ENCODE results near the gene CDIPT.

The CDIPT gene

DNA sequence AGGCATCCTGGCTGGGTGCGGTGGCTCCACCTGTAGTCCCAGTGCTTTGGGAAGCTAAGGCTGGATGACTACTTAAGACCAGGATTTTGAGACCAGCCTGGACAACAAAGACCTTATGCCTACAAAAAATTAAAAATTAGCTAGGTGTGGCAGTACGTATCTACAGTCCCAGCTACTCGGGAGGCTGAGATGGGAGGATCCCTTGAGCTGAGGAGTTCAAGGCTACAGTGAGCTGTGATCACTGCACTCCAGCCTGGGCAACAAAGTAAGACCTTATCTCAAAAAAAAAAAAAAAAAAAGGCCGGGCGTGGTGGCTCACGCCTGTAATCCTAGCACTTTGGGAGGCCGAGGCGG, 36.7 kb downstream of the CDIPT start:
- no peak for DNase-seq (ENCODE audit: low read depth in 2 of 2)

DNA sequence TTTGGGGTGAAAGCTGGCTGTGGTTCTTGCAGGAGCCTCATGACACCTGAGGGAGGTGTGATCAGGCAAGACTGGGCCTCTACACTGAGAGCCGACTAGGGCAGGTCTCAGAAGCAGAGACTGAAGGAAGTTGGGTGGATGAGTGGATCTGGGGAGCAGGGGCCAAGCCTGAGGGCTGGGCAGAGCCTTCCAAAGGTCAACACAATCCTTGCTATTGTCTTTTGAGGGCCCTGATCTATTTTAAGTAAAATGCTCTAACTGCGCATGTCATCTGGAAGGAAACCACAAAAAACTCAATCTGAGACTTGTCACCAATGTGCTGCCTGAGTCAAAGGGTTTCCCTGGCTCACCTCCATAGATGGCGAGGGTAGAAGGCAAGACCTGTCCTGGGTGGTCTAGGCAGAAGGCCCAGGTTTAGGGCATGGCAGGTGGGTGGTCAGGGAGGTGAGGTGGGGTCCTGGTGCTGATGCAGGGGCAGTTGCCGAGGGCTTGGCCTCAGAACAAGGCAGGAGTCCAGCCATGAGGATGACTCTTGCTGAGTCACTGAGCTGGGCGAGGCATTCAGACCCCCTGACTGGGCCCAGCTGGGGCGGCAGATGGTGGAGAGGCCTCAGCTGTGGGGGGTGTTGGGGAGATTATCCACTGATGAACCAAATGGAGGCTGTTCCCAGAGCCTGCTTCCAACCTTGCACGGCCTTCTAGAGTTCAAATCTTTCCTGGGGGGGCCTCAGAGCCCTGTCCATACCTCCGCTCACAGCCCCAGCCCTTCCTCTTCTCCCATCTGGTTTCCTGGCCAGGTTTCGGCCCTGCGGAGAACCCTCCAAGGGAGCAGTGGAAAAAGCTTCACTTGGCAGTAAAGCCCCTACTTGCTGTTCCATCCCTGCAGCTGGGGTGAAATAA, 37.6 kb downstream of the CDIPT start:
- no peak for DNase-seq (ENCODE audit: low read depth in 2 of 2)

GRCh38 chr16:29824589-29825144, 38.4 kb downstream of the CDIPT start:
- DNase-seq (ENCODE audit: low read depth in 2 of 2), result no peak

GRCh38 chr16:29821643-29822115, 41.3 kb downstream of the CDIPT start:
- DNase-seq (ENCODE audit: low read depth in 2 of 2), result no peak

DNA sequence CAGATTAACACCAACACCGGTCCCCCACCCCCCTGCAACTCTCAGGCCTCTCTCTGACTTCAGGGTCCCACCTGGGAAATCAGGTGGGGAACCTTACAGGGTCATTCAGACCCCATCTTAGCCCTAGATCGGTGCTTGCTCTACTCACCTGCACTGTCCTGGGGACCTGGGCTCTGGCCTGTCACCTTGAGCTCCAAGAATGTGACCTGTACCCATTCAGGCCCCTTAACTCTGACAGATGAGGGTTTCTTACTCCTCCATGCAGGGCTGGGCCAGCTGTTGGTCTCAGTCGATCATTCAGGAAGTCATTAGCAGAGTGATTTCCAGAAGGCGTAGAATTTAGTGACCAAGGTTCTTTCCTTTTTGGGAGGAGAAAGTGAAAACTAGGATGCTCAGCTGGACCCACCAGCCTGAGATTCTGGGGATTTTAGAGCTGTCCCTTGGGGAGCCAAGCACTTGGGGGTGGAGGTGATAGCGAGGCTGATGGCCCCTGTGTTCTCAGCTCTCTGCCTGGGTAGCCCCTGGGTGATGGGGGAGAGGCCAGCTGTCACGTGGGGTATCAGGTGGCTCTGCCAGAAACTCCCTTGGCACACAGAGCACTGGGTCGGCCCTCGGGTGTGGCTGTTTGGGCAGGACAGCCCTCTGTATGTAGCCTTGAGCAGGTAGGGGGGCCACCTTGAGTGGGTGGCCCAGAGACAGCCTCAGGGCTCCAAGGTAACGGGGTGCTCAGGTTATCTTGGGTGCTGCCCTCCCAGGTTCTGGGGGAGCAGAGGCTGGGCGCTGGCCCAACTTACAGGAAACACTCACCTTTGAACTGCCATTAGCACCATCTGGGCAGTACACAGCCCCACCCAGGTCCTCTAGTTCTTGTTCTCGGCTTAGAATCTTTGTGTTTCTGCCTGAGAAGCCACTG, 42.0 kb downstream of the CDIPT start:
- peak in 1 of 2 donors; percentile 52 for DNase-seq (ENCODE audit: low read depth in 2 of 2)

GRCh38 chr16:29820271-29820701, 42.7 kb downstream of the CDIPT start, which contains the start of gene MVP:
Gene MVP, plus strand, starts transcription at chr16:29820462. Its CDS starts 10,088 bp downstream, at chr16:29830550.
- DNase-seq (ENCODE audit: low read depth in 2 of 2), result peak in 1 of 2 donors; percentile 50

GRCh38 chr16:29819506-29819905, 43.5 kb downstream of the CDIPT start:
- no peak for DNase-seq (ENCODE audit: low read depth in 2 of 2)

DNA sequence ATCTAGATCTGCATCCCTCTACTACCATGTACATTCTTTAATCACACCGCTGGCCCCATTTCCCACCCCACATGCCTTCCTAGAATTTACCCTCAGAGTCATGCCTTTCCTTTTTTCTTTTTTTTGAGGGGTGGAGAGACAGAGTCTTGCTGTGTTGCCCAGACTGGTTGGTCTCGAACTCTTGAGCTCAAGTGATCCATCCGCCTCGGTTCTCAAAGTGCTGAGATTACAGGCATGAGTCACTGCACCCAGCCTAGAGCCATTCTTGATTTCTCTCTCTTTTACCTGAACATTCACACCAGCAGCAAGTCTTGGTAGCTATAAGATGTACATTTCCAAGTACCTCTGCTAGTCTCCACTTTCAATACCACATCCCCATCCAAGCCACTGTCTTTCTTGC, 44.9 kb downstream of the CDIPT start:
- no peak for DNase-seq (ENCODE audit: low read depth in 2 of 2)

DNA sequence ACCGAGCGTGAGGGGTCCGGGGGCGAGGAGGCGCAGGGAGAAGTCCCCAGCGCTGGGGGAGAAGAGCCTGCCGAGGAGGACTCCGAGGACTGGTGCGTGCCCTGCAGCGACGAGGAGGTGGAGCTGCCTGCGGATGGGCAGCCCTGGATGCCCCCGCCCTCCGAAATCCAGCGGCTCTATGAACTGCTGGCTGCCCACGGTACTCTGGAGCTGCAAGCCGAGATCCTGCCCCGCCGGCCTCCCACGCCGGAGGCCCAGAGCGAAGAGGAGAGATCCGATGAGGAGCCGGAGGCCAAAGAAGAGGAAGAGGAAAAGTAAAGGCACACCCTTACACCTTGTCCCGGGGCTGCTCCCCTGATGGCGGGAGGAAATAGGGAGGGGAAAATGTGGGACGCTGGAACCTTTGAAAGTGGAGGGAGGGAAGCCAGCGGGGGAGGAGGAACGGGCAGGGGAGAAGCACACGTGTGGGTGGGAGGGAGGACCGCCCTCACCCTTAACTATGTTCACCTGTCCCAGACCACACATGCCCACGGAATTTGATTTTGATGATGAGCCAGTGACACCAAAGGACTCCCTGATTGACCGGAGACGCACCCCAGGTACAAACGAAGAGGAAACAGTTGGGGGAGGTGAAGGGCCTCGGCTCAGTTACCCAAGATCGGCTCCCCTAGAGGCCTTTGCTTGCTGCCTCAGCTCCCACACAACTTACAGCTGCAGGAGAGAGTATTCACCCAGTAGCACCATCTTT, 46.2 kb downstream of the CDIPT start:
- peak in 1 of 2 donors; percentile 60 for DNase-seq (ENCODE audit: low read depth in 2 of 2)

GRCh38 chr16:29815793-29816693, 47.0 kb downstream of the CDIPT start, which contains the start of gene PAGR1:
Gene PAGR1, plus strand, starts transcription at chr16:29816152. Its CDS starts 374 bp downstream, at chr16:29816526.
- DNase-seq (ENCODE audit: low read depth in 2 of 2), result peak; percentile 95 to 97

GRCh38 chr16:29815032-29815721, 47.8 kb downstream of the CDIPT start:
- no peak for DNase-seq (ENCODE audit: low read depth in 2 of 2)

DNA sequence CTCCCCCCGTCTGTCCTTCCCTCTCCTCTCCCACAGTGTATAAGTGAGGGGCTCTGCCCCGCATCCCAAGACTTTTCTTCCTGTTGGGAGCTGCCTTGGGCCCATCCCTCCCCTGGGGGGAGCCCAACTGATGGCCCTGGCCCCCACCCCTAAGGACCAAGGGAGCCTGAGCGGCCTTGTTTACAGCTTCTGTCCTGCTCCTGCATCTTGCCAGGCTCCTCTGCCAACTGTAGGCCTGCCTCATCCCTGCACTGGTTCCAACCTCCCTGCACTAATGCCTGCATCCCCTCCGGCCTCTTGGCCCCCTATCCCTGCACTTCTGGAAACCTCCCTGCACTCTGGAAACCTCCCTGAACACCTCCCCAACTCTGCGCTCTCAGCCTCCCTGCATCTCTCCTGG, 48.4 kb downstream of the CDIPT start:
- no peak for DNase-seq (ENCODE audit: low read depth in 2 of 2)

DNA sequence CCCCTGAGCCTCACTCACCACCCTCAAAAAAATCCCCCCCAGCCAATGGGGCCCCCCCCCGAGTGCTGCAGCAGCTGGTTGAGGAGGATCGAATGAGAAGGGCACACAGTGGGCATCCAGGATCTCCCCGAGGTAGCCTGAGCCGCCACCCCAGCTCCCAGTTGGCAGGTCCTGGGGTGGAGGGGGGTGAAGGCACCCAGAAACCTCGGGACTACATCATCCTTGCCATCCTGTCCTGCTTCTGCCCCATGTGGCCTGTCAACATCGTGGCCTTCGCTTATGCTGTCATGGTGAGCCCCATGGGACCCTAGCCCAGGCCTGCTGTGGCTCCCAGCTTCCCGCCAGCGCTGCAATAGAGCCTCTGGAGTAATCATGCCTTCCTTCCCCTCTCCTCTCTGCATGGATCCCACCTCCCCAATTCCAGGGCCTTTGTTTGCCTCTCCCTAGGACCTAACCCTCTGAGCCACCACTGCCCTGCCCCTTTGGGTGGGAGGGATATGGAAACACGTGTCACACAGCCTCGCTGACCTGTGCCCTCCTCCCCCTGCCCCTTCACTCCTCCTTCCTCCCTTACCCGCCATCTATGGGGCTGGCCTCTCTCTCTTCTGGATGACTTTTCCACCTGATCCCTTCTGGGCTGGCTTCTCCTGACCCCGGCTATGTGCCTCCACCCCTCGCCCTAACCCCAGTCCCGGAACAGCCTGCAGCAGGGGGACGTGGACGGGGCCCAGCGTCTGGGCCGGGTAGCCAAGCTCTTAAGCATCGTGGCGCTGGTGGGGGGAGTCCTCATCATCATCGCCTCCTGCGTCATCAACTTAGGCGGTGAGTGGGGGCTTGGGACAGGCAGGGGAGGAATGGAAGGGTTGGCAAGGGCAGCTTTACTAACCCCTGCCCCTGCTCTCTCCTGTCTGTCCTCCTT, 49.1 kb downstream of the CDIPT start:
- no peak for DNase-seq (ENCODE audit: low read depth in 2 of 2)

DNA sequence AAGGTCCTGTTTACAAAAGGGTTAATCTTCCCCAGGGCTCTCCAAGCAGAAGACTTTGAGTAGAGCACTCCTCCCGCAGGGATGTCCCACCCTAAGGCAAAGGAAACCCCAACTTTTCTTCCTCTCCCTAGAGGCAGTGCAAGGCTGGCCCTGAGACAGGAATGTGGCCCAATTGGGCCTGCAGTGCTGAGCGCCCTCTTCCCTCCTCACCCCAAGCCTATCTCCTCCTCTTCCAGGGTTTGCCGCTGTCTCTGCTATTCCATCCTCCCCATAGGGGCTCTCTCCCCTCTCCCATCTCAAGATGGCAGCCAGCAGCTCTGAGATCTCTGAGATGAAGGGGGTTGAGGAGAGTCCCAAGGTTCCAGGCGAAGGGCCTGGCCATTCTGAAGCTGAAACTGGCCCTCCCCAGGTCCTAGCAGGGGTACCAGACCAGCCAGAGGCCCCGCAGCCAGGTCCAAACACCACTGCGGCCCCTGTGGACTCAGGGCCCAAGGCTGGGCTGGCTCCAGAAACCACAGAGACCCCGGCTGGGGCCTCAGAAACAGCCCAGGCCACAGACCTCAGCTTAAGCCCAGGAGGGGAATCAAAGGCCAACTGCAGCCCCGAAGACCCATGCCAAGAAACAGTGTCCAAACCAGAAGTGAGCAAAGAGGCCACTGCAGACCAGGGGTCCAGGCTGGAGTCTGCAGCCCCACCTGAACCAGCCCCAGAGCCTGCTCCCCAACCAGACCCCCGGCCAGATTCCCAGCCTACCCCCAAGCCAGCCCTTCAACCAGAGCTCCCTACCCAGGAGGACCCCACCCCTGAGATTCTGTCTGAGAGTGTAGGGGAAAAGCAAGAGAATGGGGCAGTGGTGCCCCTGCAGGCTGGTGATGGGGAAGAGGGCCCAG, 50.0 kb downstream of the CDIPT start:
- no peak for DNase-seq (ENCODE audit: low read depth in 2 of 2)

DNA sequence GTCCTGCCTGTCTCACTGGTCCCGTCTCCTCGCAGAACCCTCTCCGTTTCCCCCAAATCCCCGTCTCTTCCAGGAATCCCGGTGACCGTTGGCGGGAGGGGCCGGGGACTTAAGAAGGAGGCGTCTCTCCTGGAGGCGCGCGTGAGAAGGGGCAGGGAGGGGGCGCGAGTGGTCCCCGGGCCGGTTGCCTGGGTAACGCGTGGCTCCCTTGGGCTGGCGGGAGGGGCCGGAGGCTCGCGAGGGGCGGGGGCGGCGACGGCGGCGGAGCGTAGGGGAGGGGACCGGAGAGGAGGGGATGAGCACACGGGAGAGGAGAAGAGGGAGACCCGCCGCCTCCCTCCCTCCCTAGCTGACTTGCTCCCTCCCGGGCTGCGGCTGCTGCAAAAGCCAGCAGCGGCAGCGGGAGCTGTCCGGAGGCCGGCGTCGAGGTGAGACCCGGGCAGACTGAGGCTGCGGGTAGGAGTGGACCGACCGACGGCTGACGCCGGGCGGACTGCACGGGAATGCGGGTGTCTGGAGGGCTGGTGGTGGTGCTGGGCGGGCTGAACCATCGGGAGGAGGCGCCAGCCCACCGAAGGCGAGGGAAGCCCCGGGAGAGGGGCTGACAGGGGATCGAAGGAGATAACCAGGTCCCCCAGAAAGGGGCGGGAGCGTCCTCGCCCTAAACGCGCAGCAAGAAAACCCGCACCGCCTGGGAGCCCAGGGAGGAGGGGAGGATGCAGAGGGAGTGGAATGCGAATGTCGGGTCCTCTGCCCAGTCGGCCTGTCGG, 50.9 kb downstream of the CDIPT start, which contains the start of gene PRRT2:
PRRT2 (plus strand) TSS at position 298 of the 770 bp plus-strand sequence. CDS start 862 bp downstream, outside the sequence.
- peak in 1 of 2 donors; percentile 50 for DNase-seq (ENCODE audit: low read depth in 2 of 2)

GRCh38 chr16:29811170-29811895, 51.7 kb downstream of the CDIPT start:
- DNase-seq (ENCODE audit: low read depth in 2 of 2), result peak; percentile 77 to 79
